Body of pancreas (tissue), 4 donors: ENCODE data around the gene RNF157. TPM values are rescaled to one million over a fixed set of nuclear protein-coding genes. Genes with fewer than 3 reads are reported as not detected.
A peak's percentile ranks its signal among the peaks of the same experiment; 100 is the strongest.

Experiments used
- ATAC-seq: fragments of 150-250 bp; one replicate; pipeline ENCODE4 v1.9.1; 2016
- DNase-seq, 4 donors: peaks; one replicate each; pipeline ENCODE4 v3.0.0-alpha.2; 2019
- H3K27ac ChIP-seq, 4 donors: fragments of 200-600 bp; sonication (generic); 1 replicate in 3 of 4; 2 replicates in 1 of 4; pipeline versions ENCODE4 v1.5.1 to v1.6.1; 2016 to 2019; ENCODE audit warnings: mild to moderate bottlenecking in 1 of 4, mixed read lengths in 1 of 4, moderate library complexity in 1 of 4
- H3K27me3 ChIP-seq, 2 donors: fragments of 200-600 bp; sonication (generic); one replicate each; pipeline ENCODE4 v1.6.0; 2016; ENCODE audit warnings: mild to moderate bottlenecking in 1 of 2
- H3K36me3 ChIP-seq, 2 donors: fragments of 200-600 bp; sonication (generic); replicated peaks in 1 of 2; 2 replicates each; pipeline ENCODE4 v1.5.1; 2016; ENCODE audit warnings: low read depth in 2 of 2; ENCODE audit not compliant: insufficient read depth in 1 of 2
- H3K4me1 ChIP-seq: fragments of 200-600 bp; sonication (generic); one replicate; pipeline ENCODE4 v1.6.0; 2016
- H3K4me3 ChIP-seq, 2 donors: fragments of 200-600 bp; sonication (generic); 1 replicate in 1 of 2; 2 replicates in 1 of 2; pipeline ENCODE4 v1.5.1; 2016 to 2019
- H3K9me3 ChIP-seq, 3 donors: fragments of 200-600 bp; sonication (generic); 1 replicate in 2 of 3; 2 replicates in 1 of 3; pipeline ENCODE4 v1.5.1; 2016
- CTCF ChIP-seq, 7 experiments: fragments of 450-650 bp in 4 of 7; fragments of 200-600 bp in 3 of 7; sonication (generic) in 3 of 7; IDR thresholded peaks; one replicate each; pipeline ENCODE4 v1.5.1; 2016 to 2019; ENCODE audit warnings: antibody characterized with exemption in 7 of 7
- POLR2A ChIP-seq, 3 donors: fragments of 450-650 bp; IDR thresholded peaks; one replicate each; pipeline ENCODE4 v1.6.1; 2016; ENCODE audit warnings: antibody characterized with exemption in 3 of 3, mild to moderate bottlenecking in 2 of 3
- WGBS, 2 donors: methylation state at CpG; one replicate each; pipeline ENCODE4 v1.1.5; 2017; 5-methylcytosine and 5-hydroxymethylcytosine counted together
- intact Hi-C: fragments of 100-400 bp; cut with DNase I; formaldehyde crosslinking; loops from one replicate; pipeline ENCODE4 v1.15.1; 2023
- total RNA-seq, 2 donors: library from RNA; depleted of rRNA; stranded (reverse); fragments of >200 nt; gene quantifications; one replicate each; pipeline ENCODE4 v1.1.0, GENCODE V29; 2016

The RNF157 gene
- total RNA-seq, 2 donors from 2014 or later = 4.7 to 29.3 TPM

- intact Hi-C loops = no loop called here
- TF ChIP-seq CTCF (IDR thresholded peaks at IDR 0.05) (no peak), POLR2A (IDR thresholded peaks at IDR 0.05) (peak in 1 of 3 donors; percentile 30)
- H3K4me1 ChIP-seq = peaks cover 29% of the 10 kb centered on the region
- H3K27me3 ChIP-seq = no peaks in the 10 kb centered on the region
- DNase-seq = peak in 2 of 4 donors; percentile 51 to 79
- WGBS, 2 donors = 48 to 66% methylated on average over 11 of the region's 11 CpGs
- H3K9me3 ChIP-seq = no peaks in the 10 kb centered on the region
- no peaks in the 10 kb centered on the region for H3K36me3 ChIP-seq
- ATAC-seq = peak; percentile 75
- no peak overlapping the region for H3K4me3 ChIP-seq
- H3K27ac ChIP-seq = peak overlapping the region in 3 of 4 donors; percentile 75 to 84 (median 81)
Observed at GRCh38 chr17:76252040-76252954, 12.0 kb upstream of the RNF157 start.

DNA sequence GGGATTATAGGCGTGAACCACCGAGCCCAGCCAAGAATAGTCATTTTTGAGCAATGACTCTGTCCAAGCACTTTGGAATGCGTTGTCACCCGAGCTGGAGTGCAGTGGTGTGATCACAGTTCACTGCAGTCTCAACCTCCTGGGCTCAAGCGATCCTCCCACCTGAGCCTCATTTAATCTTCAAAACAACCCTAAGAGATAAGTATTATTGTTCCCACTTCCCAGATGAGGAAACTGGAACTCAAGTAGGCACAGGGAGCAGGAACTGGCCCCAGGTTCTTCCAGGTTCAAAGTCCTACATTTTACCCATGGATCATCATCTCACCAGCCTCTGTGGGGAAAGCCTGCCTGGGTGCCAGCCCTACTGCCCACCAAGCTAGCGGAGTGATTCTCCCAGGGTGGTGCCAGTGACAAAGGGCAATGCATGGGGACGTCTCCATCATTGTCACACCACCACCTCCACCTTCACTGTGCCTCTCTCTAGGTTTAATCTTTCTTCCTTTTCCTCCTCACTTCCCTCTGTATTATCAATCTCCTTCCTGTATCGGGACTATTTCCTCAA, 11.3 kb upstream of the RNF157 start:
- peak; percentile 4 for ATAC-seq
- DNase-seq = no peak
- intact Hi-C loops = no loop called here

GRCh38 chr17:76250141-76250540, 9.8 kb upstream of the RNF157 start:
- Histone ChIP-seq H3K4me1 (peaks cover 29% of the 10 kb centered on the region), H3K27ac (no peak overlapping the region), H3K27me3 (no peaks in the 10 kb centered on the region), H3K4me3 (no peak overlapping the region), H3K9me3 (no peaks in the 10 kb centered on the region), H3K36me3 (no peaks in the 10 kb centered on the region)
- no peak for TF ChIP-seq CTCF (IDR thresholded peaks at IDR 0.05)
- no peak for TF ChIP-seq POLR2A (IDR thresholded peaks at IDR 0.05)
- ATAC-seq = no peak
- DNase-seq = no peak
- intact Hi-C loops = no loop called here
- 76 to 84% methylated on average over 5 to 6 of the region's 6 CpGs for WGBS, 2 donors

More for the DNA sequence above, 11.3 kb upstream of the RNF157 start:
- no peak overlapping the region for H3K4me3 ChIP-seq
- H3K36me3 ChIP-seq = no peaks in the 10 kb centered on the region
- peak overlapping the region in 3 of 4 donors; percentile 75 to 84 (median 81) for H3K27ac ChIP-seq
- TF ChIP-seq POLR2A (IDR thresholded peaks at IDR 0.05) (no peak), CTCF (IDR thresholded peaks at IDR 0.05) (no peak)
- H3K4me1 ChIP-seq = peaks cover 29% of the 10 kb centered on the region
- H3K9me3 ChIP-seq = no peaks in the 10 kb centered on the region
- no peaks in the 10 kb centered on the region for H3K27me3 ChIP-seq
- WGBS, 2 donors = 72 to 81% methylated on average over 8 of the region's 8 CpGs

DNA sequence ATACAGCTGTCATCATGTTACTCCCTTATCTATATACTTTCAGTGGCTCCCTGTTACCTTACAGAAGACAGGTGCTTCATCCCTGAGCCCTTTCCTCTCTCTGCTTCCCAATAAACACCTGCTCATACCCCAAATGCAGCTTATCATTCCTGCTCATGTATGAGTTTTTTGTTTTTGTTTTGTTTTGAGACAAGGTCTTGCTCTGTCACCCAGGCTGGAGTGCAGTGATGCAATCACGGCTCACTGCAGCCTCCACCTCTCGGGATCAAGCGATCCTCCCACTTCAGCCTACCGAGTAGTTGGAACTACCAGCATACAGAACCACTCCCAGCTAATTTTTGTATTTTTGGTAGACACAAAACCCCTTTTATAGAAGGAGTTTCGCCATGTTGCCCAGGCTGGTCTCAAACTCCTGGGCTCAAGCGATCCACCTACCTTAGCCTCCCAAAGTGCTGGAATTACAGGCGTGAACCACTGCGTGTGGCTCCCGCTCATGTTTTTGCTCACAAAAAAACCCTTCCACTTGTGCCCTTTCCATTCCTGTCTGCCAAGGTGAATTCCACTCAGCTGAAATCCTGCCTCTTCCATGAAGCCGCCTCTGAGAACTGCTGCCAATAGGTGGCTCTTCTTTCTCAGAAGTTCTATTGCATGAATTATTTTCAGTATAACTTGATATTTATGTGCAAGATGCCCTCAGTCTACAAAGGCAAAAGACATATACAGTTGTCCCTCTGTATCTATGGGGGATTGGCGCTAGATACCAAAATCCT, 7.9 kb upstream of the RNF157 start:
- H3K4me1 ChIP-seq = peaks cover 38% of the 10 kb centered on the region
- intact Hi-C loops = no loop called here
- no peak overlapping the region for H3K4me3 ChIP-seq
- no peak for TF ChIP-seq POLR2A (IDR thresholded peaks at IDR 0.05)
- TF ChIP-seq CTCF (IDR thresholded peaks at IDR 0.05) = peak in 3 of 7 experiments; percentile 12 to 39 (median 22)
- H3K9me3 ChIP-seq = no peaks in the 10 kb centered on the region
- H3K27me3 ChIP-seq = no peaks in the 10 kb centered on the region
- ATAC-seq (no peak), DNase-seq (peak in 2 of 4 donors; percentile 18 to 34)
- no peaks in the 10 kb centered on the region for H3K36me3 ChIP-seq
- WGBS, 2 donors = 60 to 64% methylated on average over 11 of the region's 11 CpGs
- H3K27ac ChIP-seq = peak overlapping the region in 2 of 4 donors; percentile 15 to 38
